Daoy (cell line): ENCODE data around the gene KCNMB1. TPM values are rescaled to one million over a fixed set of nuclear protein-coding genes. Genes with fewer than 3 reads are reported as not detected.
A peak's percentile ranks its signal among the peaks of the same experiment; 100 is the strongest.
"Not testable (repeated sequence)": the region's sequence is repeated elsewhere in the genome, so short reads cannot be mapped to it uniquely, and the experiment has no call there.

Experiments used
- DNase-seq: peaks from one replicate; pipeline ENCODE4 v3.0.0-alpha.2; 2015; ENCODE audit warnings: low read depth
- total RNA-seq: library from RNA; depleted of rRNA; stranded (reverse); fragments of >200 nt; shearing (Covaris generic); gene quantifications from 2 replicates; pipeline ENCODE4 v1.2.3, GENCODE V29; 2014

KCNMB1 gene
- total RNA-seq, 1 experiment from 2014 or later = 0.80 TPM

DNA sequence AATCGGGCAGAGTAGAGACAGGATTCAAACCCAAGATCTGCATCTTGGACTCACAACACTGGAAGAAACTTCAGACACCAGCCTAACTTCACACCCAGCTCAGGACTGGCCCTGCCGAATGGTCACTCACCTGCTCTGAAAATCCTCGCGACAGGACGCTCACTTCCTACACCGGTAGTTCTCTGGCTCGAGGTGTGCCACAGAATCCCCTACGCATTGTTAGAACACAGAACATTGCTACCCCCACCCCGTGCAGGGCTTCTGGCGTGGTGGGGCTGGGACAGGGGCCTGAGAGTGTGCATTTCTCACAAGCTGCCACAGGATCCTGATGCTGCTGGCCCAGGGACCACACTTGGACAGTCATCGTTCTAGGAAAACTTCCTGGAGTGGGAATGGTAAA is 12.1 kb downstream of the KCNMB1 start:
- DNase-seq = no peak

DNA sequence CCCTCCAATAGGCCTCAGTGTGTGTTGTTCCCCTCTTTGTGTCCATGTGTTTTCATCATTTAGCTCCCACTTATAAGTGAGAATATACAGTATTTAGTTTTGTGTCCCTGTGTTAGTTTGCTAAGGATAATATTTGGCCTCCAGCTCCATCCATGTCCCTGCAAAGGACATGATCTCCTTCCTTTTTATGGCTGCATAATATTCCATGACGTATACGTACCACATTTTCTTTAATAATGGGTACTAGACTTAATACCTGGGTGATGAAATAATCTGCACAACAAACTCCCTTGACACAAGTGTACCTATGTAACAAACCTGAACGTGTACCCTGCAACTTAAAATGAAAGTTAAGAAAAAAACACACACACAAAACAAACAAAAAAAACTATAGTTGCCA is 12.6 kb downstream of the KCNMB1 start:
- not testable (repeated sequence) for DNase-seq

DNA sequence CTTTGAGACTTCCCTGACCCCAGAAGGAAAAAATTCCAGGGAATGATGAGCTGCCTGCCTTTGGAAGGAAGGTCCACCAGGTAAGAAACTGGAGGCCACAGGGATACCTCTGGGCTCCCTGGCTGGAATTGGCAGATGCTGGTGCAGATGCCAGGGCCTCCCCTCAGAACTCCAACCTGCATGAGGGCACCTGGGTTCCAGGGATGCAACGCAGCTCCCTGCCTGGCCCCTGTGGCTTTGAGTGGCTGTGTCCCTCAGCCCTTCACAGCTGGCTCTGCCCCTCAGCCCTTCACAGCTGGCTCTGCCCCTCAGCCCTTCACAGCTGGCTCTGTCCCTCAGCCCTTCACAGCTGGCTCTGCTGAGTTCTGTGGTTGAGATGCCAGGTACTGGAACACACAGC is 13.9 kb downstream of the KCNMB1 start:
- DNase-seq = no peak

DNA sequence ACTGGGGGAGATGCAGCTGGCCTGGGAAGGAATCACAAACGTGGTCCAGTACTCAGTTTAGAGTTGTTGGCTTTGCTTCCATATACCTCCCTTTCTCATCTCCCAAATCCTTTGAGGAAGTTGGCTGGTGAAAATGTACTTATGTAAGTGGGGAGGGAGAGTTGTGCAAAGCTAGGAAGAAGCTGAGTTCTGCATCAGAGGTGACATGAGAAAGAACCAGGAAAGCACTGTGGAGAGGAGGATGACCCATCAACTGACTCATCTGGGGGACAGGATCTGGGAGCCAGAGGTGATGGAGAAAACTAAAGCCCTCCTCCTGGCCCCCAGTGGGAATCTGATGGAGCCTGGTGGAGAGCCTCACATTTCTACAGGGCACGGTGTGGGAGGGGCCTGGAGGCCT is 16.2 kb downstream of the KCNMB1 start:
- no peak for DNase-seq

DNA sequence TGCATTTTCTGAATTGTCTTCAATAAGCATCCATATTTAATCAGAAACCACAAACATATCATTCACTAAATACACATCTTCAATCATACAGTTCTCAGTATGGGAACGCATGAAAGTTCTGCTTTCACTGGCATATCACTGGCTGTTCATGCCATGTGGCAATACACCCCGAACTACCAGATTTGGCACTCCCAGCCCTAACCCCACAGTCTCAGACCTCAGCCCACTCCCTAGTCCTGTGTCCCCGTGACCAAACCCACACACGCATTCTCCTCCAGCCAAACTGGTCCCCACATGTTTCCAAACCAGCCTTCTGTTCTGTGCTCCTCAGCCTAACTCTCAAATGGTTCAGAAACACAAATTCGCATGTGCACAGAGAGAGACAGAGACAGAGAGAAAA is 20.6 kb downstream of the KCNMB1 start:
- no peak for DNase-seq

DNA sequence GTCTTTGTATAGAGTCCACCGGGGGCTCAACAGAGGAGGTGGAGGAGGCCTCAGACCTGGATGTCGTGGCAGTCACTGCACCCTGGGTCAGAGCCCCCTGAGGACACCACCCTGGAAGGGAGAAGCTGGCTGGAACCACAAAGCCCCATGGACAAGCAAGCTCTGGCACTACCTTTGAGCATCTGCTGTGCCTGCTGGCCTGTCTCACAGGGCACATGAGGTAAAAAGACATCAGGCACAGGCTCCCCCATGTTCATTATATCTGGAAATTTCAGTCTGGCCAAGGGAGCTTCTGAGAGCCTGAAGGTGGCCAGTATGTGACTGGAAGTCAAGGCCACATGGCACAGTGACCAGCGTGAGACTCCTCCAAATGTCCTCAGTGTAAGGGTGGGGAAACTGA is 22.9 kb downstream of the KCNMB1 start:
- no peak for DNase-seq

DNA sequence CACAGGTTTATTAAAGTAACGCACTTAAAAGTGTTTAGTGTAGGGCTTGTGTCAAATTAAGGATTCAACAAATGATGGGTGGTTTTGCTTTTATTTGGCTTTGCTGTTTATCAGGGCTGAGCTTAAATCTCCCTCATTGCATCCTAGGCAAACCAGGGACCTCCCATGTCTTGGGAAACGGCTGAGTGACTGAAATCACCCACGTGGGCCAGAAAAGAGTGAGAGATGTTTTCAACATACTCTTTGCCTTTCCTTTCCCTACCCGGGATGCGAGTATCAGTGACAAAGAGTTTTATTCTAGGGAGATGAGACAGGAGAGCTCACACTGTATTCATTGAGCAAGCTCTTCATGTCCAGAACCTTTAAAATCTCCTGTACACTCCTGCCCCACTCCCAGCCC is 23.3 kb downstream of the KCNMB1 start:
- no peak for DNase-seq

DNA sequence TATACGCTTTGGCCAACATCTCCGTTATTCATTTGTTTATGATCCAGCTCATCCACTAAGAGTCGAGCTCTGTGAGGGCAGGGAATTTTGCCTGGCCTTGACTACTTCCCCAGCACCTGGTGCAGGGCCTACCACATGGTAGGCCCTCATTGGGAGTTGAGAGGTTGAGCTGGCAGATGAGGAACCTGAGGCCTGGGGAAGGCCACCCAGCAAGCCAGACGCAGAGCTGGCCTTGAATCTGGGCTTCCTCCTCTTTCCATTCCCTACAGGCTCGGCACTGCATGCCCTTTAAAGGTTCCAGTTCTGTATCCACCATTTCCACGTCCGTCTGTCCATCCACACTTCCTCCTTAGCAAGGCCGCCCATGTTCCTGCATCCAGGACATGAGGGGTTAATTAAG is 24.2 kb downstream of the KCNMB1 start:
- no peak for DNase-seq

DNA sequence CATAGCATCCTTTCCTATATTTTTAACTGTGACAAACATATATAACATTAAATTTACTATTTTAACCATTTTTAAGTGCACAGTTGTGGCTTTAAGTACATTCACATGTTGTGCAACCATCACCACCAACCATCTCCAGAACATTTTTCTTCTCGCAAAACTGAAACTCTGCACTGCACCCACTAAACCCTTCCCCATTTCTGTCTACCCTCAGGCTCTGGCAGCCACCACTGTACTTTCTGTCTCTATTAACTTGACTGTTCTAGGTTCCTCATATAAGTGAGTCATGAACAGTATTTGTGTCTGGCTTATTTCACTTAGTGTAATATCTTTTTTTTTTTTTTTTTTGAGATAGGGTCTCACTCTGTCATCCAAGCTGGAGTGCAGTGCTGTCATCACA is 25.5 kb downstream of the KCNMB1 start:
- DNase-seq = no peak

DNA sequence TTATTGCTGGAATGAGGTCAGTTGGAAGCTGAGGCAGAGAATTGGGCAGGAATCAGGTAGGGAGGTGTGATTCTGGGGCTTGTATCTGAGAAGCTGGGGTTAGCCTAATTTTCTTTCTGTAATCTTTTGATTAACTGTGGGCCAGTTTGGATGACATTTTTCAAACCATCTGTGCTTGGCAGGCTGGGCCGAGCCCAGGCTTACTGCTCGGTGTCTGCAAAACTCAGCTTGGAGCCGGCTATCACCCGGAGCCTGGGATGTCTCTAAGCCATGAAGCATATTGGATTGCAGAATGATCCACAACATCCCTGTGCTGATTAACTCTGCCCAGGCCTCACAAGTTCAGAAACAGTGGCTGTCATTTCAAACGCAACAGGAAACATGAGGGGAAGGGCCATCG is 26.5 kb downstream of the KCNMB1 start:
- DNase-seq = no peak

DNA sequence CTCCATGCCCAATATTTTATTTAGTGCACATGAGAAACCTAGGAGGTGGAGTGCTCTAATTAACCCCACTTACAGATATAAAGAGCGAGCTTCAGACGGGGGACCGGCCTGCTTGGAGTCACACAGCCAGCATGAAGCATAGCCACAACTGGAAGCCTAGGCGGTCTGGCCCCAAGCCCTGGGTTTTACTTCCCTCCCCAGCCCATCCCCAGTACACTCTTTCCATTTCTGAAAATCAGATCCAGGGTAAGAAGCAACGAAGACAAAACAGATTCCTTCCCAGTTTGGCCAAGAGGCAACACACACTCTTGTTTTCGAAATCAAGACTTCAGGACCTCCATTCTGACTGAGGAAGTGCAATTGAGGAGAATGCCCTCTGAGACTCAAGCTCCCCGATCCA is 27.1 kb downstream of the KCNMB1 start:
- DNase-seq = no peak

DNA sequence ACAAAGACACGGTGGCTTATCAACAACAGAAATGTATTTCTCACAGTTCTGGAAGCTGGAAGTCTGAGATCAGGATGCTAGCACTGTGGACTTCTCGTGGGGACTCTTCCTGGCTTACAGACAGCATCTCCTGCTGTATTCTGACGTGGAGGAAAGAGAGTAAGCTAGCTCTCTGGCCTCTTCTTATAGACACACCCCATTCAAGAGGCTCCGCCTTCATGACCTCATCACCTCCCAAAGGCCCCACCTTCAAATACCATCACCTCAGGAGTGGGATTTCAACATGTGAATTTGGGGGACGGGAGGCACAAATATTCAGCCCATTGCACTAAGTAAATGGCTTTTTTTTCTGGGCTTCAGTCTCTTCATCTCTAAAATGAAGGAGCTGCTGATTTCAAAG is 27.6 kb downstream of the KCNMB1 start:
- DNase-seq = no peak

DNA sequence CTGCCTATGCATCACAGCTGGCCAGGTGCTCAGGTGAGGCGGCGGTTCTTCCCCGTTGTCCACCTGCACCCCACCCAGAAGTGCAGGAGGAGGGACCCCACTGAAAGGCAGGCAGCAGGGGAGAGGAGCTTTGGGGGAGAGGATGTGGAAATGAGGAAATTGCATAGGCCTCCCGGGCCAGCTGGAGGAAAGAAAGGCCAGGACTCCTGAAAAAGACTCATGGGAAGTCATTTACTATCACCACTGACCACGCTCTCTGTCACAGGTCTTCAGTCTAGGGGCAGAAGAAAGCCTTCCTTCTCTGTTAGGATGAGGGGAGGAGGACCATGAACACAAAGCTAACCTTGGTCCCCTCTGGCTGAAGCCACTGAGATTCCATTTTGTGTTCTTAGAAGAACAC is 28.1 kb downstream of the KCNMB1 start:
- no peak for DNase-seq

DNA sequence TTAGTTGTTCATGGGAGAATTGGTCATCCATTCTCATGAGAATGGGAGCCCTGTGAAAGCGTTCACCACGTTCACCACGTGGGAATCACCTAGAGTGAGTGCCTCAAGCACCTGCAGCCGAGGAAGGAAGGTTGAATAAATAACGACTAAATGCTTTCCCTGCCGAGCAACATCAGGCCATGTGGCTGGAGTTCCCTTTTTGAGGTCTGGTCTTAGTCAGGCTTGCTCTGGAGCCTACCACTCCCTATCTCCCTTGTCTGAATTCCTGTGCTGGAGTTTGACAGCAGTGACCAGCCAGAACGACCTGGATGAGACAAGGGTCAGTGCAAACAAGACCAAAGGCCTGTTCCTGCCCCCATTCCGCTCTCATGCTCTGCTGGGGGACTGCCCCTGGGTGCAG is 28.5 kb downstream of the KCNMB1 start:
- DNase-seq = no peak

DNA sequence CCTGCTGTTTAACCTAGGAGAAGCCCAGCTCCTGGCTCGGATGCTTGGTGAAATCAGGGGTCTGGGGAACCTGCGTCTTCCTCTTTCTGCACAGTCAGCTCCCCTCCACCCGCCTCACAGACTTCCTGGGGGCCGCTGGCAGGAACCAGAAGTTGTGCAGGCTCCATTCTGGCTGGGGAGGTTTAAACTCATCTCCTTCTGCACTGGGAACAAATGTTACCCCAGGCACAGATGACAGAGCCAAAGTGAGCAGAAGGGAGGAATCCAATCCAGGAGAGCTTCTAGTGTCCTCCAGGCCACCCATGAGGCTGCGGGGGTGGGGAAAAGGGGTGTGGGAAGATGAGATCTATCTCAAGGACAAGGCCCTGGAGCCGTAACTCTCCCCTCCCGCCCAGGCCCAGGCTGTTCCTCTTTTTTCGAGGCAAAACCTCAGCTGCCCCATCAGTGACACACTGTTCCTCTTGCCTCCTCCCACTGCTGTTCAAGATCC is 31.2 kb downstream of the KCNMB1 start:
- no peak for DNase-seq

DNA sequence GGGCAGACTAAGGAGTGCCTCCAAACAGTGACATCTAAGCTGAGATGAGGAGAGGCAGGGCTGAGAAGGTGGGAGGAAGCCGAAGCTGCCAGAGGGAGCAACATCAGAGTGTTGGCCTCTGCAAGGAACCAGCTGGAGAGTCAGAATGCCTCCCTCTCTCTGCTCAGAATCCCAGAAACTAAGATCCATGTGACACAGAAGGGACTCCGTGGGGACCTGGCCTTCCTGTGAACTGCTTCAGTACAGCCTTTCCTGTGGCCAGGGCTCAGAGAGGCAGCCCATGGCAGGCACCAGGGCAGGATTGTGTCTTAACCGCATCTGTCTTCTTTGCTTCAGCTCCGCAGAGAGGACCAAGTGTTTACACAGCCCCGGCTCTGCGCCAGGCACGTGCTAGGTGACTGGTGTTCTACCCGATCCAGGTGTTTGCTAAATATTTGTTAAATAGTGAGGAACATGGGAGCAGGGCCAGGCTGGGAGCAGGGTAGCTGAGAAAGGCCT is 33.5 kb downstream of the KCNMB1 start:
- no peak for DNase-seq

DNA sequence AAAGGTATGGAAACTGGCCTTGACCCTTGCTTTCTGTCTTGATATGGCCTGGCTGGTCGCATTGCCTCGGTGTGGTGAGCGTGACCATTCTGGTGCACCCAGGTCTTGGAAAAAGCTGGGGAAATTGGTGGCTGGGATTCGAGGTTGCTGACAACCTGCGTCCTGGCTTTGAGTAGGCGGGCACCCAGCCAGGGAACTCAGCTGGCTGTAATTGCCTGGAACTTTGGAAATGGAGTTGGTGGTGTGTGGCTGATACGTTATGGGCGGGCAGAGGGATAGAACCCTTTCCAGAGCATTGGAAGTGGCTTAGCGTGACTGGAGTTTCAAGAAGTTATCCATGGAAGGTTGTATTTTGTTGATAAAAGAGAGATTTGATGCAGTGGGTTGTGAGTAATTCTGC is 35.2 kb downstream of the KCNMB1 start:
- DNase-seq = peak; percentile 25

DNA sequence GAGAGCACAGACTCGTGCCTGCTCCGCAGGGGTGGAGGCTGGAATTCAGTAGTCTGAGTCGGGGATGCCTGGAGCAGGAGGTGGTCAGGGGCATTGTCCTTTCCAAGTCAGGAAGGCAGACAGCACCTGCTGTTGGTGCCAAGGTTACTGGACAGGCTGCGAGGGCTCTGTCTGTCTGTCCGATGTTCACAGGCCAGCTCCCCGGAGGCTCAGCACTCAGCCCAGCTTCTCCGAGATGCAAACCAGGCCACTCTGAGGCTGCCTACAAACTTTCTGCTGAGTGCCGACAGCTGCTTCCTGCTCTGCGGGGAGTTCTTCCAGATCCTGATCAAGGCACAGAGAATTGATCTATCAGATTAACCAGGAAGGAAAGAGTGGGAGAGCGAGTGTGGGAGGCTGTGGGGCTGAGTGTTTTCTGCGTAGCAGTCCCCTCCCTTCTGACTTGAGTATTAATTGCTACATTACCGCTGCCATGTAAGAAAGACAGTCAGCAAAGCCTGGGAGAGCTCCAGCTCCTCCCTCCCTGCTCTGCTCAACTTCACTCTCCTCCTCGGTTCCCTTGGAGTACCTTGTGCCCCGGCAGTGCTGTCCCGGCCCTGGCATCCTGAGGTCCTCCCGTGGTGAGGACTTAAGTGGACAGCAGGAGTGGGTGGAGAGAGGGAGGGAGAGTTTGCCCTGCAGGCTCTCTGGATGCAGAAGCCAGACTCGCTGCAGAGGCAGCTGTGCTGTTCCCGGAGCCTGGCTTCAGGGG is 36.0 kb downstream of the KCNMB1 start:
- DNase-seq = no peak

DNA sequence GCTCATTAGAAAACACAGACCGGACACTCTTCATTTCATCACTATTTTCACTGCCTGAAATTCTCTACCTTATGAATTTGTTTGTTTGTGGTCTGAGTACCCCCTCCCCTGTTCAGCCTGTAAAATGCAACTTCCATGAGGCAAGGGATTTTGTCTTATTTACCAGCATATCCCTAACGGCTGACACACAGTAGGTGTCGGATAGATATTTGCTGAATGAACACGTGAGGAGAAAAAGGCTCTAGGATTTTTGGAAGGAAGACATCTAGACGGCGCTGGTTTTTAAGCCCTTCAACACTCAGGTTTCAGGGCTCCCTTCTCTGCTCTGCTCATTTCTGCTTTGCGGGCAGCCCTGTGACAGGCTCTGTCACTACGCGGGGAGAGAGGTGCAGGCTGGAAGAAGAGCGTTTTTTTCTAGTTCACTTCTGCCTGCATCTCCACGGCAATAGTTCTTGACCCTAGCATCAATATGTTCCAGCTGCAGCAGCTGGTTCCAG is 41.0 kb downstream of the KCNMB1 start:
- no peak for DNase-seq

DNA sequence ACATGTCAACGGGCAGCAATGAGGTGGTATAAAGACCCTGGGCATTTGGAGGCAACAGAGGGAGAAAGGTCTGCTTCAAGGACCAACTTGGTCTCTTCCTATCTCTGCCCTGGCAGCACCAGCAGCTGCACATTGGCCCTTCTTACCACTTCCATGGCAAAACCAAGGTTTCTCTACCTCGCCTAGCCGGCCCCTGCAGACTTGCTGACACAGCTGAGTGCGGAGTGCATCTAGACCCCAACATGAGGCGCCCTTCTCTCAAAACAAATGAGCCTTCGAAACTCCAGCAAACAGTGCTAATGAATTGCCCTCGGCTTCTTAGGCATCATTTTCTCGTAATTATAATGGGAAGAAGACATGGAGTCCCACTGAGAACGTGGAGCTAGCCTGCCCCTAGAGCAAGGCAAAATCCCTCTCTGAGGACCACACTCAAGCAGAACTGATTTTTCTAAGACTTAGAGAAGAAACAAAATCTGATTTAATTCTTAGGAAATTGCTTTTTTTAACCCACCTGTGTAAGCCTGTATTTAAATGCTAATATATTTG is 42.1 kb downstream of the KCNMB1 start:
- DNase-seq = no peak

DNA sequence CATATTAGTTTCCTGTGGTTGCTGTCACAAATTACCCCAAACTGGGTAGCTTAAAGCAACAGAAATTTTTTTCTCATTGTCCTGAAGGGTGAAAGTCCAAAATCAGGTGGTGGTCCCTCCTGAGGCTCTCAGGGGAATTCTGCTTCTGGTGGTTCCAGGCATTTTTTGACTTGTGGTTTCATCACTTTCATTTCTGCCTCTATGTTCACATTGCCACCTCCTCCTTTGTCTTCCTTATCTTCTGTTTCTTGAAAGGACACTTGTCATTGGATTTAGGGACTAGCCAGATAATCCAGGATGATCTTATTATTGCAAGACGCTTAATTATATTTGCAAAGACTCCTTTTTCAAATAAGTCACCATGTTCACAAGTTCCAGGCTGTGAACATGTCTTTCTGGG is 43.2 kb downstream of the KCNMB1 start:
- no peak for DNase-seq

DNA sequence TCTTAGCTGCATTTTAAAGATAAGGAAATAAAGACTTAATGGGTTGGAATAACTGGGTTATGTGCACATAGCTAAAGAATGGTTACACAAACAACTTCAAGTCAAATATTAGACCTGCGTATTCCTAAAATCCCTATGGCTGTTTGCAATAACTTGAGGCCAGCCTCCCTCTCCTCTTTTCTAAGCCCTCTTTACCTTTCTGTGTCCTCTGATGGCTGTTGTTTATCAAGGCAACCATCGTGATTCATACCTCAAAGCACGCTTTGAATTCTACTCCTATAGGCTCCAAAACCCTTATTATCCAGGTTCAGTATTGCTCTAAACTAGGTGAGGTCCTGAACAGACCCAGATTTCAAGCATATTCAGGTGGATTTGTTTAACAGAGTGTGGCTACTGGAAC is 46.0 kb downstream of the KCNMB1 start:
- no peak for DNase-seq

DNA sequence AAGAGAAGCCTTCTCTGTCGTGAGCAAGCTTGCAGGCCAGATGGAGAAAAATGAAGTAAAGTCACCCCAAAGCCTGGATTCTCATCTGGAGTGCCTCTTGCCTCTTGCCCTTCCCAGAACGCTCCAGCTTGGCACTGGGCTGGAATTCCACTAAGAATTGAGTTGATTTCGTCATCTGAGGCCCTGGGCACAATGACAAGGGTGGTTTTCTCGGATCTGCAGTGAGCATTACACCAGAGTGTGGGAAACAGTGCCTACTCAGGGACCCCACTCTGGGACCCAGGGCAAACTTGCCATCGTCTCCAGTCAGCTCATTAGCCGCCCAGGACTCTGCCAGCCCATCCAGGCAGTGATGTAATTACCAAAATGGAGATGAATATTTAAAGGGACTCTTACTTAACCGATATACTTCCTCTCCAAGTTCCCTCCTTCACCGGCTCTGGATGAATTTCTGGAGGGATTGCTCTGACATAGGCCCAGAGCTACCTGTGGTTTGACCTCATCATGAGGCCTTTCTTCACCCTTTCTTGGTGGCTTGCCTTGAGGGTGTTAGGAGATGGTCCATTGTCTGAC is 46.9 kb downstream of the KCNMB1 start:
- no peak for DNase-seq
